H1 (cell line): ENCODE measurements around the gene AMPD1. TPM values are rescaled to one million over a fixed set of nuclear protein-coding genes. Genes with fewer than 3 reads are reported as not detected.

ENCODE experiments used
- CTCF ChIA-PET: fragments of 300-600 bp; sonication (Branson Sonifier 250); formaldehyde crosslinking; loops from one replicate; lab custom pipeline; 2021; ENCODE audit not compliant: partially characterized antibody; lab: Charles Lee
- POLR2A ChIA-PET: fragments of 300-600 bp; sonication (Branson Sonifier 250); formaldehyde crosslinking; loops from one replicate; lab custom pipeline; 2021; ENCODE audit warnings: inconsistent platforms; ENCODE audit not compliant: partially characterized antibody; lab: Charles Lee
- DNase-seq, 2 experiments: peaks; one replicate each; pipeline versions ENCODE4 v3.0.0 to v3.0.0-alpha.2; 2010 to 2022; ENCODE audit warnings: low spot score in 2 of 2, low read depth in 1 of 2, mixed read lengths in 1 of 2
- FAIRE-seq: peaks from 2 replicates; lab custom pipeline; 2011; peaks lifted over from hg19 to GRCh38; lab: Jason Lieb, UNC
- H2AFZ ChIP-seq: 2 replicates; pipeline ENCODE4 v1.8.1; 2012; ENCODE audit warnings: low read length, inconsistent platforms
- H2AK5ac ChIP-seq: 2 replicates; pipeline ENCODE4 v1.6.1; 2013; ENCODE audit warnings: low read depth, low read length
- H2BK120ac ChIP-seq: replicated peaks from 2 replicates; pipeline ENCODE3; 2013; ENCODE audit warnings: low read depth, low read length, inconsistent platforms
- H2BK12ac ChIP-seq: 2 replicates; pipeline ENCODE4 v1.6.1; 2013; ENCODE audit warnings: low read depth, low read length
- H2BK15ac ChIP-seq: 2 replicates; pipeline ENCODE4 v1.6.1; 2013; ENCODE audit warnings: low read length
- H2BK20ac ChIP-seq: 2 replicates; pipeline ENCODE4 v1.6.1; 2013; ENCODE audit warnings: low read length
- H2BK5ac ChIP-seq: 2 replicates; pipeline ENCODE4 v1.6.1; 2013; ENCODE audit warnings: low read depth, low read length
- H3K14ac ChIP-seq: 2 replicates; pipeline ENCODE4 v1.6.1; 2013; ENCODE audit warnings: inconsistent platforms; ENCODE audit not compliant: insufficient read length
- H3K18ac ChIP-seq: 2 replicates; pipeline ENCODE4 v1.6.1; 2013; ENCODE audit warnings: low read length; ENCODE audit errors: extremely low read depth
- H3K23ac ChIP-seq: 2 replicates; pipeline ENCODE4 v1.6.1; 2013; ENCODE audit warnings: inconsistent platforms; ENCODE audit not compliant: insufficient read length
- H3K23me2 ChIP-seq: 2 replicates; pipeline ENCODE4 v1.6.1; 2013; ENCODE audit warnings: low read depth, low read length
- H3K27ac ChIP-seq: 2 replicates; pipeline ENCODE4 v1.6.1; 2011; ENCODE audit warnings: low read depth, low read length, inconsistent platforms
- H3K27me3 ChIP-seq, 4 experiments: replicated peaks in 1 of 4; 1 replicate in 1 of 4; 2 replicates in 3 of 4; pipeline versions ENCODE4 v1.6.1 to v1.8.1; 2011 to 2013; ENCODE audit warnings: low read length in 3 of 4, mild to moderate bottlenecking in 3 of 4, inconsistent platforms in 2 of 4, mixed read lengths in 2 of 4, moderate library complexity in 1 of 4; ENCODE audit not compliant: control insufficient read depth in 3 of 4, insufficient read depth in 3 of 4; ENCODE audit errors: extremely low read depth in 1 of 4
- H3K36me3 ChIP-seq, 4 experiments: 2 replicates each; pipeline versions ENCODE4 v1.6.1 to v1.8.1; 2011 to 2013; ENCODE audit warnings: mild to moderate bottlenecking in 4 of 4, low read length in 3 of 4, moderate library complexity in 2 of 4, control low read depth in 1 of 4, inconsistent platforms in 1 of 4; ENCODE audit not compliant: insufficient read depth in 4 of 4, control insufficient read depth in 2 of 4
- H3K4ac ChIP-seq: replicated peaks from 2 replicates; pipeline ENCODE3; 2013; ENCODE audit warnings: low read length, low read depth, mixed read lengths, inconsistent platforms; ENCODE audit not compliant: insufficient read length
- H3K4me1 ChIP-seq, 4 experiments: replicated peaks in 1 of 4; 1 replicate in 1 of 4; 2 replicates in 3 of 4; pipeline versions ENCODE4 v1.6.1 to v1.8.1; 2011 to 2013; ENCODE audit warnings: low read length in 3 of 4, inconsistent platforms in 2 of 4, mixed read lengths in 1 of 4; ENCODE audit not compliant: insufficient read depth in 4 of 4, control insufficient read depth in 3 of 4
- H3K4me2 ChIP-seq, 2 experiments: 2 replicates each; pipeline versions ENCODE4 v1.6.1 to v1.8.1; 2011 to 2013; ENCODE audit warnings: low read depth in 2 of 2, low read length in 2 of 2, control low read depth in 1 of 2, inconsistent platforms in 1 of 2, mild to moderate bottlenecking in 1 of 2; ENCODE audit not compliant: insufficient read depth in 1 of 2
- H3K4me3 ChIP-seq, 4 experiments: fragments of 200-600, 300-600 bp in 1 of 4; sonication (generic), shearing (Covaris generic), sonication (Bioruptor Twin) in 1 of 4; 2 replicates each; pipeline versions ENCODE4 v1.5.1 to v1.8.1; 2011 to 2016; ENCODE audit warnings: low read length in 4 of 4, low read depth in 3 of 4, control low read depth in 2 of 4, inconsistent platforms in 2 of 4, mild to moderate bottlenecking in 2 of 4, mixed read lengths in 1 of 4, moderate library complexity in 1 of 4; ENCODE audit not compliant: insufficient read depth in 2 of 4; ENCODE audit errors: extremely low read depth in 1 of 4
- H3K56ac ChIP-seq: replicated peaks from 2 replicates; pipeline ENCODE3; 2013; ENCODE audit warnings: low read depth, mild to moderate bottlenecking, mixed read lengths, low read length, inconsistent platforms; ENCODE audit not compliant: insufficient read length
- H3K79me1 ChIP-seq: 2 replicates; pipeline ENCODE4 v1.6.1; 2013; ENCODE audit warnings: low read depth, low read length, control low read depth
- H3K79me2 ChIP-seq, 2 experiments: 2 replicates each; pipeline versions ENCODE4 v1.6.1 to v1.8.1; 2012 to 2013; ENCODE audit warnings: low read length in 2 of 2, mild to moderate bottlenecking in 2 of 2, inconsistent platforms in 1 of 2; ENCODE audit not compliant: insufficient read depth in 2 of 2, control insufficient read depth in 1 of 2
- H3K9ac ChIP-seq, 4 experiments: replicated peaks in 1 of 4; 1 replicate in 1 of 4; 2 replicates in 3 of 4; pipeline versions ENCODE4 v1.6.1 to v1.8.1; 2011 to 2013; ENCODE audit warnings: low read depth in 3 of 4, low read length in 3 of 4, control low read depth in 2 of 4, mild to moderate bottlenecking in 2 of 4, moderate library complexity in 2 of 4, inconsistent platforms in 1 of 4; ENCODE audit errors: extremely low read depth in 1 of 4
- H3K9me3 ChIP-seq, 2 experiments: 2 replicates each; pipeline versions ENCODE4 v1.6.1 to v1.8.1; 2012 to 2013; ENCODE audit warnings: mild to moderate bottlenecking in 2 of 2, moderate library complexity in 2 of 2, control low read depth in 1 of 2, inconsistent platforms in 1 of 2, low read depth in 1 of 2, low read length in 1 of 2, mixed read lengths in 1 of 2; ENCODE audit not compliant: insufficient read depth in 2 of 2
- H4K20me1 ChIP-seq, 2 experiments: replicated peaks in 1 of 2; 2 replicates each; pipeline versions ENCODE3 to v1.8.1; 2011 to 2013; ENCODE audit warnings: inconsistent platforms in 2 of 2, low read length in 2 of 2, mild to moderate bottlenecking in 1 of 2; ENCODE audit not compliant: insufficient read depth in 2 of 2, control insufficient read depth in 1 of 2
- H4K5ac ChIP-seq: 2 replicates; pipeline ENCODE4 v1.6.1; 2013; ENCODE audit warnings: low read length, low read depth, mixed read lengths, inconsistent platforms; ENCODE audit not compliant: insufficient read length
- H4K8ac ChIP-seq: 2 replicates; pipeline ENCODE4 v1.8.0; 2013; ENCODE audit warnings: mild to moderate bottlenecking, moderate library complexity, low read length, inconsistent platforms; ENCODE audit not compliant: insufficient read depth; ENCODE audit errors: extremely low read depth
- H4K91ac ChIP-seq: replicated peaks from 2 replicates; pipeline ENCODE3; 2013; ENCODE audit warnings: low read length, mixed read lengths, inconsistent platforms; ENCODE audit not compliant: insufficient read length
- ASH2L ChIP-seq: fragments of 200-600, 300-600 bp; sonication (generic); IDR thresholded peaks from one replicate; pipeline ENCODE4 v1.7.1; 2017; ENCODE audit warnings: low read length
- CBX8 ChIP-seq: fragments of 300-800, 300-1000 bp; sonication (generic); IDR thresholded peaks from 2 replicates; pipeline ENCODE4 v1.7.1; 2016; ENCODE audit warnings: low read depth, low read length, borderline replicate concordance
- CEBPB ChIP-seq: IDR thresholded peaks from 2 replicates; pipeline ENCODE4 v1.6.1; 2012; ENCODE audit warnings: low read depth, low read length
- EZH2 ChIP-seq: fragments of 200-600 bp; sonication (generic); IDR thresholded peaks from 2 replicates; pipeline ENCODE4 v1.7.1; 2012; ENCODE audit warnings: low read depth, mild to moderate bottlenecking, moderate library complexity, low read length, inconsistent platforms; ENCODE audit not compliant: severe bottlenecking
- GTF2F1 ChIP-seq: IDR thresholded peaks from 2 replicates; pipeline ENCODE4 v1.6.1; 2012; ENCODE audit warnings: low read depth, low read length, improper control_type of control experiment, borderline replicate concordance
- SAP30 ChIP-seq: fragments of 300-600 bp; sonication (generic); IDR thresholded peaks from 2 replicates; pipeline ENCODE4 v1.7.1; 2012; ENCODE audit warnings: low read length, moderate library complexity, mild to moderate bottlenecking, inconsistent platforms; ENCODE audit not compliant: insufficient read depth, insufficient replicate concordance
- SP4 ChIP-seq: IDR thresholded peaks from 2 replicates; pipeline ENCODE4 v1.6.1; 2012; ENCODE audit warnings: low read length, inconsistent platforms
- TAF1 ChIP-seq: IDR thresholded peaks from 2 replicates; pipeline ENCODE4 v1.6.1; 2011; ENCODE audit warnings: mild to moderate bottlenecking, low read depth, low read length
- YY1 ChIP-seq: IDR thresholded peaks from 2 replicates; pipeline ENCODE4 v1.6.1; 2011; ENCODE audit warnings: low read depth, mild to moderate bottlenecking, low read length
- WGBS, 2 experiments: shearing (Covaris generic) in 1 of 2; methylation state at CpG; one replicate each; pipeline versions ENCODE4 v1.1.6 to v1.1.7; 2013 to 2015; ENCODE audit warnings: low lambda C conversion rate in 2 of 2, mixed read lengths in 2 of 2, inconsistent platforms in 1 of 2, low coverage in 1 of 2, missing lambda C conversion rate in 1 of 2; ENCODE audit not compliant: insufficient replicate concordance in 2 of 2, insufficient coverage in 1 of 2, insufficient read length in 1 of 2; ENCODE audit errors: extremely low coverage in 1 of 2, missing lambda C conversion rate in 1 of 2; 5-methylcytosine and 5-hydroxymethylcytosine counted together
- polyA plus RNA-seq, 7 experiments: library from polyadenylated mRNA; depleted of rRNA in 3 of 7; stranded (reverse) in 5 of 7; unstranded in 2 of 7; fragments of >200 nt in 5 of 7; fragments of 200-250 nt in 2 of 7; gene quantifications; 1 replicate in 5 of 7; 2 replicates in 1 of 7; 4 replicates in 1 of 7; pipeline versions ENCODE4 v1.2.1 to v1.2.3, GENCODE V29; 2011 to 2013; ENCODE audit warnings: missing spikeins in 2 of 7, mixed read lengths in 2 of 7
- total RNA-seq: library from RNA; stranded (reverse); fragmentation: NEBNext Ultra II Directional; extraction: Animal tissue kit (Norgen Biotek cat#: 25700); gene quantifications from 2 replicates; pipeline ENCODE4 v1.2.1, GENCODE V29; 2021

Gene AMPD1
- total and polyA plus RNA-seq, 2 of the 8 experiments (the other 6 are each of a cell fraction or from before 2014, with no cell fraction given) = not detected

- DNase-seq = no peak
- POLR2A ChIA-PET = interaction anchor here (3.0 to 7.6 kb wide), 2 partner anchors 10 to 15 kb away, joined by 12 to 54 read pairs; partner anchors contain the start of gene NRAS
- Histone ChIP-seq H3K79me2 (no peaks in the 10 kb centered on the region), H4K20me1 (no peaks in the 10 kb centered on the region), H3K4me3 (no peak overlapping the region), H3K4me2 (no peak overlapping the region), H3K36me3 (peaks cover 0 to 10% (median 4%) of the 10 kb centered on the region in 4 experiments; a peak in 3 of 8 replicates)
- TF ChIP-seq EZH2 (no peak), ASH2L (no peak), TAF1 (no peak), YY1 (no peak), GTF2F1 (no peak), SP4 (no peak), CBX8 (no peak), SAP30 (no peak), CEBPB (no peak)
- TF ChIP-seq, all 59 proteins: peak for 0
- no peaks in the 10 kb centered on the region for H3K9me3 ChIP-seq
- no peak overlapping the region for H2BK120ac ChIP-seq
- H2BK15ac ChIP-seq = no peak overlapping the region
- H4K5ac ChIP-seq = no peak overlapping the region
- no peak overlapping the region for H2BK20ac ChIP-seq
- H2BK5ac ChIP-seq = no peak overlapping the region
- no peak for FAIRE-seq
- H3K27me3 ChIP-seq = no peaks in the 10 kb centered on the region
- H3K4ac ChIP-seq = no peak overlapping the region
- H2AFZ ChIP-seq = no peak overlapping the region
- no peak overlapping the region for H3K23ac ChIP-seq
- no peaks in the 10 kb centered on the region for H3K79me1 ChIP-seq
- H3K27ac ChIP-seq = no peak overlapping the region
- no peaks in the 10 kb centered on the region for H3K4me1 ChIP-seq
- H4K8ac ChIP-seq = no peak overlapping the region
- H3K56ac ChIP-seq = no peak overlapping the region
- H3K14ac ChIP-seq = no peak overlapping the region
- WGBS, 2 experiments = 86% methylated on average over 2 of the region's 2 CpGs; no CpG with 5 or more reads in 1 of the 2 experiments
- H3K9ac ChIP-seq = no peak overlapping the region
- H2AK5ac ChIP-seq = no peak overlapping the region
- no peak overlapping the region for H3K18ac ChIP-seq
- H3K23me2 ChIP-seq = no peaks in the 10 kb centered on the region
- H4K91ac ChIP-seq = no peak overlapping the region
- H2BK12ac ChIP-seq = no peak overlapping the region
- CTCF ChIA-PET = no interaction called here
These were observed 6.6 kb upstream of the AMPD1 start for GRCh38 chr1:114701931-114702330.
